Activated B cell treated with CpG ODN at 0.5 μM for 24 hours (primary cell): Measurements from ENCODE around the gene RHOJ. TPM values are rescaled to one million over a fixed set of nuclear protein-coding genes. Genes with fewer than 3 reads are reported as not detected.

Experiments used
- ATAC-seq: fragments of 200-7000 bp; cut with Tn5 transposase; one replicate; pipeline ENCODE4 v1.10.0; 2021; ENCODE audit warnings: low read depth, mild to moderate bottlenecking, moderate library complexity
- CTCF ChIA-PET: fragments of 350-600 bp; sonication (Branson Sonifier 250); formaldehyde crosslinking; loops from one replicate; lab custom pipeline; 2021; ENCODE audit warnings: antibody characterized with exemption; lab: Charles Lee
- POLR2A ChIA-PET: fragments of 350-600 bp; sonication (Branson Sonifier 250); formaldehyde crosslinking; loops from one replicate; lab custom pipeline; 2021; ENCODE audit warnings: antibody characterized with exemption; lab: Charles Lee
- DNase-seq: peaks from one replicate; pipeline ENCODE4 v3.0.0; 2022
- H3K27ac Mint-ChIP-seq: one replicate; pipeline ENCODE4 v1.8.0; 2020; ENCODE audit warnings: mixed read lengths
- H3K27me3 Mint-ChIP-seq: one replicate; pipeline ENCODE4 v1.8.0; 2021; ENCODE audit warnings: mixed read lengths
- H3K36me3 Mint-ChIP-seq: one replicate; pipeline ENCODE4 v1.8.0; 2021; ENCODE audit warnings: low read depth, mixed read lengths
- H3K4me1 Mint-ChIP-seq: one replicate; pipeline ENCODE4 v1.8.0; 2021; ENCODE audit warnings: mixed read lengths
- H3K4me3 Mint-ChIP-seq: one replicate; pipeline ENCODE4 v1.8.0; 2020; ENCODE audit warnings: mild to moderate bottlenecking, mixed read lengths
- H3K9me3 Mint-ChIP-seq: one replicate; pipeline ENCODE4 v1.8.0; 2020; ENCODE audit warnings: mixed read lengths
- intact Hi-C: fragments of 100-400 bp; cut with micrococcal nuclease; formaldehyde crosslinking; loops from one replicate; pipeline ENCODE4 v1.15.1; 2024
- total RNA-seq: library from RNA; stranded (reverse); gene quantifications from 2 replicates; pipeline ENCODE4 v1.2.3, GENCODE V29; 2022
- TF ChIP-seq, protein P1 (sequence below): fragments of 200-600 bp; IDR thresholded peaks from one replicate; pipeline ENCODE4 v1.8.0; 2022; ENCODE audit warnings: antibody characterized with exemption, mild to moderate bottlenecking

RHOJ gene
- total RNA-seq, 1 donor from 2014 or later = not detected

GRCh38 chr14:63212776-63213500 lies 8.7 kb downstream of the RHOJ start:
- TF ChIP-seq, protein P1, sequence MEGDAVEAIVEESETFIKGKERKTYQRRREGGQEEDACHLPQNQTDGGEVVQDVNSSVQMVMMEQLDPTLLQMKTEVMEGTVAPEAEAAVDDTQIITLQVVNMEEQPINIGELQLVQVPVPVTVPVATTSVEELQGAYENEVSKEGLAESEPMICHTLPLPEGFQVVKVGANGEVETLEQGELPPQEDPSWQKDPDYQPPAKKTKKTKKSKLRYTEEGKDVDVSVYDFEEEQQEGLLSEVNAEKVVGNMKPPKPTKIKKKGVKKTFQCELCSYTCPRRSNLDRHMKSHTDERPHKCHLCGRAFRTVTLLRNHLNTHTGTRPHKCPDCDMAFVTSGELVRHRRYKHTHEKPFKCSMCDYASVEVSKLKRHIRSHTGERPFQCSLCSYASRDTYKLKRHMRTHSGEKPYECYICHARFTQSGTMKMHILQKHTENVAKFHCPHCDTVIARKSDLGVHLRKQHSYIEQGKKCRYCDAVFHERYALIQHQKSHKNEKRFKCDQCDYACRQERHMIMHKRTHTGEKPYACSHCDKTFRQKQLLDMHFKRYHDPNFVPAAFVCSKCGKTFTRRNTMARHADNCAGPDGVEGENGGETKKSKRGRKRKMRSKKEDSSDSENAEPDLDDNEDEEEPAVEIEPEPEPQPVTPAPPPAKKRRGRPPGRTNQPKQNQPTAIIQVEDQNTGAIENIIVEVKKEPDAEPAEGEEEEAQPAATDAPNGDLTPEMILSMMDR = no peak
- H3K27ac Mint-ChIP-seq = no peak overlapping the region
- DNase-seq (no peak), ATAC-seq (no peak)
- no peaks in the 10 kb centered on the region for H3K9me3 Mint-ChIP-seq
- H3K36me3 Mint-ChIP-seq = no peaks in the 10 kb centered on the region
- CTCF ChIA-PET = no interaction called here
- no peaks in the 10 kb centered on the region for H3K4me1 Mint-ChIP-seq
- peaks cover 2% of the 10 kb centered on the region for H3K27me3 Mint-ChIP-seq
- no peak overlapping the region for H3K4me3 Mint-ChIP-seq
- POLR2A ChIA-PET = no interaction called here
- intact Hi-C loops = no loop called here

GRCh38 chr14:63214417-63215196 lies 10.4 kb downstream of the RHOJ start:
- ChIA-PET CTCF (no interaction called here), POLR2A (no interaction called here)
- H3K27me3 Mint-ChIP-seq = peaks cover 2% of the 10 kb centered on the region
- H3K4me1 Mint-ChIP-seq = no peaks in the 10 kb centered on the region
- H3K4me3 Mint-ChIP-seq = no peak overlapping the region
- H3K9me3 Mint-ChIP-seq = no peaks in the 10 kb centered on the region
- no peak for ATAC-seq
- intact Hi-C loops = no loop called here
- H3K36me3 Mint-ChIP-seq = no peaks in the 10 kb centered on the region
- no peak for DNase-seq
- H3K27ac Mint-ChIP-seq = no peak overlapping the region
- TF ChIP-seq, protein P1 = no peak

DNA sequence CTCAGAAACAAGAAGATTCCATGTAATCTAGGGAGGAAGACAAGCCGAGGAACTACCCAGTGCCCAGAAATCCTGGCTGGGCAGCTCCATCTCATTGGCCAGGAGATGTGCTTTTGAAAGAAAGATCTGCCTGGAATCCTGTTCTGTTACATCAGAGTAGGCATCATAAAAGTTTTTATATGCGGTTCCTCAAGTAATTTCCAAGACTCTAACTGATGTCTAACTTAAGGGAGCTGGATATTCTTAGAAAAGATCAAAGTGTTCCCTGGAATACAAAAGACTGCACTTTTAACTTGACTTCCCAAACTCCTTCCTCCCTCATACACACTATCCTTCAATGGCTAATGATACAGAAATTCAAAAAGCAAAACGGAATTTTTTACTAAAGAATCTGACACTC lies 16.3 kb downstream of the RHOJ start:
- H3K4me3 Mint-ChIP-seq = no peak overlapping the region
- ChIA-PET POLR2A (no interaction called here), CTCF (no interaction called here)
- ATAC-seq (no peak), DNase-seq (no peak)
- TF ChIP-seq, protein P1 = no peak
- no peaks in the 10 kb centered on the region for H3K4me1 Mint-ChIP-seq
- no peaks in the 10 kb centered on the region for H3K36me3 Mint-ChIP-seq
- no peak overlapping the region for H3K27ac Mint-ChIP-seq
- intact Hi-C loops = no loop called here
- peaks cover 8% of the 10 kb centered on the region for H3K27me3 Mint-ChIP-seq
- no peaks in the 10 kb centered on the region for H3K9me3 Mint-ChIP-seq

- H3K9me3 Mint-ChIP-seq = no peaks in the 10 kb centered on the region
Observed at GRCh38 chr14:63223596-63223995, 19.4 kb downstream of the RHOJ start.

GRCh38 chr14:63224196-63224595 lies 20.0 kb downstream of the RHOJ start:
- CTCF ChIA-PET = no interaction called here
- no peak for DNase-seq
- Mint-ChIP-seq H3K4me1 (no peaks in the 10 kb centered on the region), H3K27ac (no peak overlapping the region), H3K36me3 (no peaks in the 10 kb centered on the region), H3K4me3 (no peak overlapping the region), H3K9me3 (no peaks in the 10 kb centered on the region), H3K27me3 (peaks cover 8% of the 10 kb centered on the region)
- ATAC-seq = no peak
- TF ChIP-seq, protein P1 = no peak
- POLR2A ChIA-PET = no interaction called here
- intact Hi-C loops = no loop called here

More at GRCh38 chr14:63223596-63223995, 19.4 kb downstream of the RHOJ start:
- no peaks in the 10 kb centered on the region for H3K36me3 Mint-ChIP-seq
- TF ChIP-seq, protein P1 = no peak
- ChIA-PET POLR2A (no interaction called here), CTCF (no interaction called here)
- H3K4me1 Mint-ChIP-seq = no peaks in the 10 kb centered on the region
- no peak overlapping the region for H3K4me3 Mint-ChIP-seq
- intact Hi-C loops = no loop called here
- DNase-seq (no peak), ATAC-seq (no peak)
- no peak overlapping the region for H3K27ac Mint-ChIP-seq
- H3K27me3 Mint-ChIP-seq = peaks cover 8% of the 10 kb centered on the region
